ENCODE measurements around the gene RPL18.

The RPL18 gene

DNA sequence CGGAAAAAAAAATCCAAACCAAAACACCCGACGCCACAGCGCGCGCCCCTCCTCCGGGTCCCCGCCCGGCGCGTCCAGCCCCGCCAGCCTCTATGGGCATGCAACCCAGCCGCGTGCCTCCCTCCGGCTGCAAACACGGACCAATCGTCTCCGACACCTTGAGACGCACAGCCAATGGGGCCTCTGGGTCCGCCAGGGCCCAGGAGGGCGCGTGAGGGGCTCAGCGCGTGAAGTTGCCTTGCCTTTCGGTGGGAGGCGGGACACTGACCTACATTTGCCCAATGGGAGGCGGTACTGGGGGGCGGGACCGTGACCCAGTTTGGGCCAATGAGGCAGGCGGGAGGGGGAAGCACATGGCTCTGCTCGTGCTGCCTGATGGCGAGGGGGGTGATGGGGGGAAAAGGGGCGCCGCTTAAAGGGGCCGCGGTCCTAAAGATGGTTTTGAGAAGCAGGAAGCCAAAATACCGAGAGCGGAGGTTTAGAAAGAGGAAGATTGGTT is 18.5 kb upstream of the RPL18 start (continued):
- TF ChIP-seq, protein P1, sequence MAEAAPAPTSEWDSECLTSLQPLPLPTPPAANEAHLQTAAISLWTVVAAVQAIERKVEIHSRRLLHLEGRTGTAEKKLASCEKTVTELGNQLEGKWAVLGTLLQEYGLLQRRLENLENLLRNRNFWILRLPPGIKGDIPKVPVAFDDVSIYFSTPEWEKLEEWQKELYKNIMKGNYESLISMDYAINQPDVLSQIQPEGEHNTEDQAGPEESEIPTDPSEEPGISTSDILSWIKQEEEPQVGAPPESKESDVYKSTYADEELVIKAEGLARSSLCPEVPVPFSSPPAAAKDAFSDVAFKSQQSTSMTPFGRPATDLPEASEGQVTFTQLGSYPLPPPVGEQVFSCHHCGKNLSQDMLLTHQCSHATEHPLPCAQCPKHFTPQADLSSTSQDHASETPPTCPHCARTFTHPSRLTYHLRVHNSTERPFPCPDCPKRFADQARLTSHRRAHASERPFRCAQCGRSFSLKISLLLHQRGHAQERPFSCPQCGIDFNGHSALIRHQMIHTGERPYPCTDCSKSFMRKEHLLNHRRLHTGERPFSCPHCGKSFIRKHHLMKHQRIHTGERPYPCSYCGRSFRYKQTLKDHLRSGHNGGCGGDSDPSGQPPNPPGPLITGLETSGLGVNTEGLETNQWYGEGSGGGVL (tag by site-specific recombination; IDR thresholded peaks at IDR 0.05) = peak; percentile 94
- no peak for TF ChIP-seq ZNF777 (tag by site-specific recombination; IDR thresholded peaks at IDR 0.05; ENCODE audit: borderline replicate concordance)
- peak; percentile 80 for TF ChIP-seq ZNF76 (tag by site-specific recombination; IDR thresholded peaks at IDR 0.05; ENCODE audit: borderline replicate concordance, low read depth)
- 0 out of 2 replicates have a peak, but pooled peaks have one; percentile 41 for TF ChIP-seq BCL11B (tag by site-specific recombination; IDR thresholded peaks at IDR 0.05; ENCODE audit: low read depth)
- 0 out of 2 replicates have a peak, but pooled peaks have one; percentile 36 for TF ChIP-seq PRDM4 (tag by site-specific recombination; IDR thresholded peaks at IDR 0.05)
- TF ChIP-seq, protein P2, sequence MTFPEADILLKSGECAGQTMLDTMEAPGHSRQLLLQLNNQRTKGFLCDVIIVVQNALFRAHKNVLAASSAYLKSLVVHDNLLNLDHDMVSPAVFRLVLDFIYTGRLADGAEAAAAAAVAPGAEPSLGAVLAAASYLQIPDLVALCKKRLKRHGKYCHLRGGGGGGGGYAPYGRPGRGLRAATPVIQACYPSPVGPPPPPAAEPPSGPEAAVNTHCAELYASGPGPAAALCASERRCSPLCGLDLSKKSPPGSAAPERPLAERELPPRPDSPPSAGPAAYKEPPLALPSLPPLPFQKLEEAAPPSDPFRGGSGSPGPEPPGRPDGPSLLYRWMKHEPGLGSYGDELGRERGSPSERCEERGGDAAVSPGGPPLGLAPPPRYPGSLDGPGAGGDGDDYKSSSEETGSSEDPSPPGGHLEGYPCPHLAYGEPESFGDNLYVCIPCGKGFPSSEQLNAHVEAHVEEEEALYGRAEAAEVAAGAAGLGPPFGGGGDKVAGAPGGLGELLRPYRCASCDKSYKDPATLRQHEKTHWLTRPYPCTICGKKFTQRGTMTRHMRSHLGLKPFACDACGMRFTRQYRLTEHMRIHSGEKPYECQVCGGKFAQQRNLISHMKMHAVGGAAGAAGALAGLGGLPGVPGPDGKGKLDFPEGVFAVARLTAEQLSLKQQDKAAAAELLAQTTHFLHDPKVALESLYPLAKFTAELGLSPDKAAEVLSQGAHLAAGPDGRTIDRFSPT (tag by site-specific recombination; IDR thresholded peaks at IDR 0.05) = peak; percentile 94
- no peak for TF ChIP-seq ZNF146 (tag by site-specific recombination; IDR thresholded peaks at IDR 0.05)
- TF ChIP-seq ZNF548 (tag by site-specific recombination; IDR thresholded peaks at IDR 0.05) = no peak
- TF ChIP-seq, protein P3, sequence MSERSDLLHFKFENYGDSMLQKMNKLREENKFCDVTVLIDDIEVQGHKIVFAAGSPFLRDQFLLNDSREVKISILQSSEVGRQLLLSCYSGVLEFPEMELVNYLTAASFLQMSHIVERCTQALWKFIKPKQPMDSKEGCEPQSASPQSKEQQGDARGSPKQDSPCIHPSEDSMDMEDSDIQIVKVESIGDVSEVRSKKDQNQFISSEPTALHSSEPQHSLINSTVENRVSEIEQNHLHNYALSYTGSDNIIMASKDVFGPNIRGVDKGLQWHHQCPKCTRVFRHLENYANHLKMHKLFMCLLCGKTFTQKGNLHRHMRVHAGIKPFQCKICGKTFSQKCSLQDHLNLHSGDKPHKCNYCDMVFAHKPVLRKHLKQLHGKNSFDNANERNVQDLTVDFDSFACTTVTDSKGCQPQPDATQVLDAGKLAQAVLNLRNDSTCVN (tag by site-specific recombination; optimal IDR thresholded peaks at IDR 0.05) = peak; percentile 96
- no peak for TF ChIP-seq SCRT2 (tag by site-specific recombination; IDR thresholded peaks at IDR 0.05)
- TF ChIP-seq ZNF404 (tag by site-specific recombination; IDR thresholded peaks at IDR 0.05) = no peak
- TF ChIP-seq ZNF747 (tag by site-specific recombination; IDR thresholded peaks at IDR 0.05) = no peak
- TF ChIP-seq YY1 (tag by site-specific recombination; IDR thresholded peaks at IDR 0.05) = no peak
- peak; percentile 79; the same call in 1 of the 2 replicates for TF ChIP-seq ZBTB7A (tag by site-specific recombination; IDR thresholded peaks at IDR 0.05; ENCODE audit: low read depth)
- no peak for TF ChIP-seq MZF1 (tag by site-specific recombination; IDR thresholded peaks at IDR 0.05; ENCODE audit: borderline replicate concordance)
- TF ChIP-seq, protein P4, sequence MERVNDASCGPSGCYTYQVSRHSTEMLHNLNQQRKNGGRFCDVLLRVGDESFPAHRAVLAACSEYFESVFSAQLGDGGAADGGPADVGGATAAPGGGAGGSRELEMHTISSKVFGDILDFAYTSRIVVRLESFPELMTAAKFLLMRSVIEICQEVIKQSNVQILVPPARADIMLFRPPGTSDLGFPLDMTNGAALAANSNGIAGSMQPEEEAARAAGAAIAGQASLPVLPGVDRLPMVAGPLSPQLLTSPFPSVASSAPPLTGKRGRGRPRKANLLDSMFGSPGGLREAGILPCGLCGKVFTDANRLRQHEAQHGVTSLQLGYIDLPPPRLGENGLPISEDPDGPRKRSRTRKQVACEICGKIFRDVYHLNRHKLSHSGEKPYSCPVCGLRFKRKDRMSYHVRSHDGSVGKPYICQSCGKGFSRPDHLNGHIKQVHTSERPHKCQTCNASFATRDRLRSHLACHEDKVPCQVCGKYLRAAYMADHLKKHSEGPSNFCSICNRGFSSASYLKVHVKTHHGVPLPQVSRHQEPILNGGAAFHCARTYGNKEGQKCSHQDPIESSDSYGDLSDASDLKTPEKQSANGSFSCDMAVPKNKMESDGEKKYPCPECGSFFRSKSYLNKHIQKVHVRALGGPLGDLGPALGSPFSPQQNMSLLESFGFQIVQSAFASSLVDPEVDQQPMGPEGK (tag by site-specific recombination; IDR thresholded peaks at IDR 0.05) = peak; percentile 95
- TF ChIP-seq BCL6B (tag by site-specific recombination; IDR thresholded peaks at IDR 0.05) = no peak
- no peak for TF ChIP-seq ZNF585B (tag by site-specific recombination; IDR thresholded peaks at IDR 0.05)
- TF ChIP-seq ZIC2 (tag by site-specific recombination; IDR thresholded peaks at IDR 0.05) = peak; percentile 70
- TF ChIP-seq ZNF341 (tag by site-specific recombination; IDR thresholded peaks at IDR 0.05; ENCODE audit: low read depth) = peak; percentile 97
- peak; percentile 94 for TF ChIP-seq ZNF561 (tag by site-specific recombination; IDR thresholded peaks at IDR 0.05; ENCODE audit: borderline replicate concordance)
- TF ChIP-seq, protein P5, sequence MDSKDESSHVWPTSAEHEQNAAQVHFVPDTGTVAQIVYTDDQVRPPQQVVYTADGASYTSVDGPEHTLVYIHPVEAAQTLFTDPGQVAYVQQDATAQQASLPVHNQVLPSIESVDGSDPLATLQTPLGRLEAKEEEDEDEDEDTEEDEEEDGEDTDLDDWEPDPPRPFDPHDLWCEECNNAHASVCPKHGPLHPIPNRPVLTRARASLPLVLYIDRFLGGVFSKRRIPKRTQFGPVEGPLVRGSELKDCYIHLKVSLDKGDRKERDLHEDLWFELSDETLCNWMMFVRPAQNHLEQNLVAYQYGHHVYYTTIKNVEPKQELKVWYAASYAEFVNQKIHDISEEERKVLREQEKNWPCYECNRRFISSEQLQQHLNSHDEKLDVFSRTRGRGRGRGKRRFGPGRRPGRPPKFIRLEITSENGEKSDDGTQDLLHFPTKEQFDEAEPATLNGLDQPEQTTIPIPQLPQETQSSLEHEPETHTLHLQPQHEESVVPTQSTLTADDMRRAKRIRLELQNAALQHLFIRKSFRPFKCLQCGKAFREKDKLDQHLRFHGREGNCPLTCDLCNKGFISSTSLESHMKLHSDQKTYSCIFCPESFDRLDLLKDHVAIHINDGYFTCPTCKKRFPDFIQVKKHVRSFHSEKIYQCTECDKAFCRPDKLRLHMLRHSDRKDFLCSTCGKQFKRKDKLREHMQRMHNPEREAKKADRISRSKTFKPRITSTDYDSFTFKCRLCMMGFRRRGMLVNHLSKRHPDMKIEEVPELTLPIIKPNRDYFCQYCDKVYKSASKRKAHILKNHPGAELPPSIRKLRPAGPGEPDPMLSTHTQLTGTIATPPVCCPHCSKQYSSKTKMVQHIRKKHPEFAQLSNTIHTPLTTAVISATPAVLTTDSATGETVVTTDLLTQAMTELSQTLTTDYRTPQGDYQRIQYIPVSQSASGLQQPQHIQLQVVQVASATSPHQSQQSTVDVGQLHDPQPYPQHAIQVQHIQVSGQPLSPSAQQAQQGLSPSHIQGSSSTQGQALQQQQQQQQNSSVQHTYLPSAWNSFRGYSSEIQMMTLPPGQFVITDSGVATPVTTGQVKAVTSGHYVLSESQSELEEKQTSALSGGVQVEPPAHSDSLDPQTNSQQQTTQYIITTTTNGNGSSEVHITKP (tag by site-specific recombination; IDR thresholded peaks at IDR 0.05) = peak; percentile 38; the same call in 1 of the 2 replicates

Measured in HEK293 (cell line).